ENCODE data around the gene ANXA1.

ANXA1 gene

DNA sequence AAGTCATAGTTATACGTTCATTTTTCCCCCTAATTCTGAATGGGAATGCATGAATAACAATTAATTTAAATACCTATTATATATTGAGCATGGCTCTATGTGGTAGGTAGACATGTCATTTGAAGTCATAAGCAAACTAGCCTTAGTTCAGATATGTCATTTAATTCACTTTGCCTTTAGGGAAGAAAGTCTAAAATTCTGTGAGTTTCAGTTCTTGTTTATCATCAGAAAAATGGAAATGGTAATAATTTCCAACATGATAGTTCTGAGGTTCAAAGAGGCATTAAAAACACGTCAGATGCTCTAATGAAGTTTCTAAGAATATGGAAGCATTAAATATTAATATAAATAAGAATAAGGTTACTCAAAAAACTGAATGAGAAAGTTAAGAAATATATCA is 13.1 kb upstream of the ANXA1 start:
- DNase-seq (ENCODE audit: low read depth): no peak

DNA sequence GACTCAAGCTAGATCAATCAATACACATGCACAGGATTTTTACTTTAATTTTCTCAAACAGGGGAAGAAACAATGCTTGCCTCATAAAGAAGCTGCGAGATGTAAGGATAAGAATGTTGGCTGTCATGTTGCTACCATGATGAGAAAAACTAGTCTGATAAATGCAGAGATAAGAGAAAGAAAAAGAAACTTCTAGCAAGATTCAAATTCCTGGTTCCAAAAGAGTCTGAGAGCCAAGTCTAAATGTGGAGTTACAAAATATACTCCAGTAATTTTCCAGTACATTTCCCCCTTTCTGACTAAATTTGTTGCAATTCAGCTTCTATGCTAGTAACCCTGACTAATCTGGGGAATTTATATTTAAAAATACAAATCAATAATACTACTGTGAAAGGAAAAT is 10.4 kb upstream of the ANXA1 start:
- no peak for DNase-seq (ENCODE audit: low read depth)

DNA sequence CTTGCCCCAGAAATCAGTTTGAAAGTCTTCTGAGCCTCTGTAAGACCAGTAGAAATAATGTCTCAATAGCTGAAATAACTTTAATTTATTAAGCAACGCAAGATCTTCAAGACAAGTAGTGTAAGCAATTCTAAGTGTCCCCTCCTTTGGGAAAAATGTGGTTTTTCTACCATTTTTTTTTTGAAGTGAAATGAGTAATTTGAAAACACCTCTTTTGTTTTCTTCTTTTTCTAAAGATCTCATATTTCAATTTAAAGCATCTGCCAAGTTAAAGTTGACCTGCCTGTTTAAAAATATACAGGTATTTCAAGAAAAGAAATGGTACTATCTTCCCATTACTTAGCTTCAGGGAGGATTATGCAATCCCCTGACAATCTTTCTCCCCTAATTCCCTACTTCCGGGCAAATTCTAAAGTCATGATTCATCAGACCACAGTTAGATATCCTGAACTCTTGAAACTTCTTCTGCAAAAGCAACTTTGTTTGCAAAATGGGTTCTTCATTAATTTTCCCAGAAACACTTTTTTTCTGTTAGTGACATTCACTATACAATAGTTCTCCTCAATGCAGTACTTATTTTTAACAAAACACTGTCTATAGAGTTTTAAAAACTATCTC is 7.8 kb upstream of the ANXA1 start:
- peak; percentile 71 for DNase-seq (ENCODE audit: low read depth)

DNA sequence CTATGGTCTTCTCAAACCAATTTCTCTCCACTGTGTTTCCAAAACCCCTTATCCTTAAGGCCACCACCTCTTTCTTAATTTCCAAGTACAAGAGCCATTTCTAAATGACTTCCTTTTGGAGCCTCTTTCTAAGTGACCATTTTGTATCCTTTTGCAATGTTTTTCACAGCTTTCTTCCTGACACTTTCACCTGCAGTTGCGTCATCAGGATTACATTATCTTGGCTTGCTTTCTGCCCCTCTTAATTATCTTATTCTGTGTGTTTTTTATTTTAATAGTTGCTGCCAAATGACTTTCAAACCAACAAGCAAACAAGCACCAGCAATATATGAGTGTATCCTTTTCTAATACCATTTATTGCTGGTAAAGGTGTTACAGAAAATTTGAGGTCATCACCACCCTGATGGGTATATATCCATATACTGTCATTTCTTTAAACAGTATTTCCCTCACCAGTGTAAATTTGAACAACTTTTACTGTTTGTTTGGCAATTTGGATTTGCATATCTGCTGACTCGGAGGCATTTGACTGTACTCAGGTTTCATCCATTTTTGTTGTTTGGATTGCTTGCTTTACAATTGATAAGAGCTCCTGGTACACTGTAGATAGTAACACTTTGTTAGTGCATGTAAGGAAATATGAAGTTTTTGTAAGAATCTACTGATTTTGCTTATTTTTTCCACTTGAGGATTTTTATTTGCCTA is 5.4 kb upstream of the ANXA1 start:
- no peak for DNase-seq (ENCODE audit: low read depth)

DNA sequence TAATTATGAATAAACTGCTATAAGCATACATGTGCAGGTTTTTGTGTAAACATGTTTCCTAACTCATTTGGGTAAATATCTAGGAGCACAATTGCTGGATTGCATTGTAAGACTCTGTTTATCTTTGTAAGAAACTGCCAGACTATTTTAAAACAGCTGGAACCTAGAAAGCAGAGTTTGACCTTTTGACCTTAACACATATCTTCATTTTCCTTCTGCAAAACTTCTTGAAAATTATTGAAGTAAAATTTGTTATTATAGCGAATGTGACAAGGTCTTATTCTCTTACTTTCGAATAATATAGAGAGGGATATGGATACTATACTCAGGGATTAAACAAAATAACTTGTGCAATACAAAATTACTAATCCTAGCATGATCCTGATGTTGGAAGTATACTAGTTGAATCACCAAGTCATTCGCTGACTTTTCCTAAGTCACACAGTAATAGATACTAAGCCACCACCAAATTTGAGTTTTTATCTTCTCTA is 3.2 kb upstream of the ANXA1 start:
- DNase-seq (ENCODE audit: low read depth): peak; percentile 70

DNA sequence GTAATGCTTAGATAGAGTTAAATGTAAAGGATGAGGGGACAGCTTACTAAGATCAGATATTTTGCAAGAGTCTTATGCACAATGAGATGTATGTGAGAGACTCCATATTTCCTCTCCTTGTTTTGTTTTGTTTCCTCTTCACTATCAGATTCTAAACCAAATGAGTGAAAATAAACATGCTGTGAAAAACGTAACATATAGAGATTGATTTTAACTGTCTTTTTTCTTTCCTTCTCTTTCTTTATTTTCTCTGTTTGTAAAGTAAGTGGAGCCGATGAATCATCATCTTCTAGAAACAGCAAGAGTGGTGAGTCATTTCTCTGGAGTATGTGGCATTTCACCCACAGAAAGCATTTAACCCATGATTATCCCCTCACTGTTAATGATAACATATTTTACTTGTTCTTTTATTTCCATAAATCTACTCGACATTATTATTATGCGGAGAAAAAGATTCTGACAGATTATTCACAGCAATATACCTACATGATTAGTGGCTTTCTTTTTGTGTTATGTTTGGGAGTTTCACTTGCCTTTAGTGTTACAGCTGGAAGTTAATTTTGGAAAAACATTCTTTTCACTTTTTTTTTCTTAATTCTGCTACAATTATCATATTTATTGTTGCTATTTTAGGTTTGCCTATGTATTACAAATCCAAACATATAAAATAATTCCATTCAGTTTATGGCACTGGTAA is 2.1 kb upstream of the ANXA1 start:
- DNase-seq (ENCODE audit: low read depth): peak; percentile 89

DNA sequence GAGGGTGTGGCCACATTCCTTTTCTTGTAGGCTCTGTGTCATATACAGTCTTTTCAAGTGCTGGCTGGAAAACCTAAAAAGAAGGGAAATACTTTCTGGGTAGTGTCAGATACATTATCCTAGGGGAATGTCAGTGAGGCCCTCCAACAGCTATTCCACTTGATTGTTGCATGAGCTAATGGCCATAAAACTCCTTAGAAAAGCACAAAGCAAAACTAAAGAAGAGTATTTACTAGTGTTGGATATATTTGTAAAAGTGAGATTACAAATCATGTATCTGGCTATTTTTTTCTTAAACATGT is 829 bp downstream of the ANXA1 start:
- DNase-seq (ENCODE audit: low read depth): peak; percentile 38

DNA sequence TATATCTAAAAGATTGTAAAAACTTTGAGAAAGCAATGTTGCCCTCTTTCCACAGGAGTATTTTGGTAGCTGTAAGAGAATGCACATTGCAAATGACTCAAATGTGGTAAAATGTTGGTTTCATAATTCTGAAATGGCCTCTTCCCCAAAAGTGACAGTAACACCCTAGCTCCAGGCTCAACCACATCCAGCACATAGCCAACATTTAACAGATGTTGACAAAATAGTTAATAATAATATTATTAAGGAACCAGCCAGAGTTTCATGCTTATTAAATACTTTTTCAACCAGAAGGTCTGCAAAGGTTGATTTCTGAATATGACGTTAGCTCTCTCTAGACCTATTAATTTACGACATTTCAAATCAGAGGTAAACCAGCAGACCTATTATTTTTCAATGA is 1.3 kb downstream of the ANXA1 start:
- no peak for DNase-seq (ENCODE audit: low read depth)

DNA sequence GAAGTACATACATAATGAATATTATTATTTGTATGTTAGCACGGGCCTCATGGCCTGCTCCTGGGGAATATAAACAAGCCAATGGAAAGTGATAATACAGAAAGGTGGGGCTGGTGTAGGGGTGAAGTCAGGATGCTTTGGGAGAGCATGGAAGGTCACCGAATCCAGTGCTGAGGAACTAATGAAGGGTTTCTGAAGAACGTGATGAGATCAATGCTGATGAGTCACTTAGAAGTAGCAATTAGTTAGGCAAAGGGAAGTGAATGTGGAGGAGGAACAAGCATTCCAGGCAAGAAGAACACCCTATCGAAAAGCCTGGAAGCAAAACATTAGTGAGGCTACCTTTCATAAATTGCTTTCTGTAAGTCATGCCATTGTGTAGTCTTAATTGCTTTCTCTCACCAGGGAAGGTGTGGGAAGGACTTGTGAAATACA is 2.1 kb downstream of the ANXA1 start:
- DNase-seq (ENCODE audit: low read depth): no peak

DNA sequence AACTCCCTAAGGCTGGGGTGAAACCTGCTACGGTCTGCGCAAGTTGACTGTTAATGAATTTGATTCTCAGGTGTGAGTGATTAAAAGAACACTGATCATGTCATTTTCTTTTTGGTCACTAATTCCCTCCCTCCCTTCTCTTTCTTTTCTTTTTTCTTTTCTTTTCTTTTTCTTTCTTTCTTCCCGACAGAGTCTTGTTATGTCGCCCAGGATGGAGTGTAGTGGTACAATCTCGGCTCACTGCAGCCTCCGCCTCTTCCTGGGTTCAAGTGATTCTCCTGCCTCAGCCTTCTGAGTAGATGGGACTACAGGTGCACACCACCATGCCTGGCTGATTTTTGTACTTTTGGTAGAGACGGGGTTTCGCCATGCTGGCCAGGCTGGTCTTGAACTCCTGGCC is 2.6 kb downstream of the ANXA1 start:
- no peak for DNase-seq (ENCODE audit: low read depth)

DNA sequence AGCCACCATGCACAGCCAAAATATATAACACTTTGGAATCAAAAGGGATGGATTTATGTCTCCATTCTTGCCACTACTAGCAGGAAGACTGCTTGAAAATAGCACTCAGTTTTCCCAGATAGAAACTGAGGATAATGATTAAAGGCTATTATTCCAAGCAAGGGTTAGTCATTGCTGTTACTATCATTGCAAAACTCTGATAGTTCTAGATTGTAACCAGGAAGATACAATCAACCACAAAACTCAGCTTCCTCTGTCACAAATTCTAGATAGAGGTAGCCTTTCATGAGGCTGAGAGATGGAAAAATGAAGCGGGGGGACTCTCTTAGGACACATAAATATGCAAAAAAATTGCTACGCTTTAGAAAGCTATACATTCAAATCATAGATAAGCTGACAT is 3.1 kb downstream of the ANXA1 start:
- DNase-seq (ENCODE audit: low read depth): no peak

DNA sequence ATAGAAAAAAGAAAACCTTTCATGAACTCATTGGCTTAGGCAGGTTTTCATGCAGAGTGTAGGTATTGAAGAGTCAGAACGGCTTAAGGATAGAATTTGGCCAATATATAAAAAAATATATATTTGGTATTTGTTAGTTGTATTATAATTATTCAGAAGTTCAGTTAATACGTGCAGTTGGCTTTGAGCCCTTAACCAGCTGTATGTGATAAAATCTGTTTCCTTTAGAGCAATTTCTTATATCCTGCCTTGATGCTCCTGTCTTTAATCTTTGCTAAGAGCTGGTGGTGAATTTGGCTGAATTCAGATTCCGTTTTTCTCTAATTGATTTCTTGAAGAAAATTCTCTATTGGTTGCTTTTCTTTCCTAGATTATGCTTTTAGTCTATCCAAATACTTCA is 3.7 kb downstream of the ANXA1 start:
- no peak for DNase-seq (ENCODE audit: low read depth)

DNA sequence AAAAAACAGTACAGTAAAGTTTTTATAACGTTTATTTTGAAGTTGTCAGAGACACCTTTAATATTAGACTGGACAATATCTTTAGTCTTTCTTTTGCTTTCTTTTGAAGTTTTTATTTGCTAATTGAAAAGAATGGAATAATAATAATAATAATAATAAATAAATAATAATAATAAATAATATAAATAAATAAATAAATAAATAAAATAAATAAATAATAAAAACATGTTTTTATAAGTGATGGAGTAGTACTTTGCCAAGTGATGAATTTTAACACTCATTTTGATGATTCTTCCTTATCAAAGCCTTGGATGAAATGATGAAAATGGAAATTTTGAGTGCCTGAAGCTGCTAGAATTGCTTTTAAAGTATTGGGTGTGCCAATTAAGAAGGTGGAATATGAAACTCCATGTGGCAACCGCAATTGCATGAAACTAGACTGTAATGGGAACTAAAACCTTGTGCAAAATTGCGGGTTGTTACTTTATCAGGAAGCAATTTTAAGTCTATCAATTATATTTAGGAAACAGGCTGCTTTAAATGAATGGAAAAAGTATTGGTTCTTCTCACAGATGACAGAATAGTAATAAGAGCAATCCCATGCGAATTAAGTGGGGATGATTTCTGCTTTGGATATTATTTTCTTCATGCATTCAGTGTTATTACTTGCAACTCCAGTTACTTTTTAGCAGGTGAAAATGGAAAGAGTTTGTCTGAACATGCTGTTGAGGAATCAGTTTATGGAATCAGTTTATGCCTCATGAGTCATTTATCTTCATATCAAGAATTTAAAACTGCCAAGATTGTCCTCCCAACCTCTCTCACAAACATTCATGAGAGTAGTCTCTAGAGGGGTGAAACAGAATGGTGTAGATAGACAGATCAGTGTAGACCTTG is 4.6 kb downstream of the ANXA1 start:
- DNase-seq (ENCODE audit: low read depth): no peak

DNA sequence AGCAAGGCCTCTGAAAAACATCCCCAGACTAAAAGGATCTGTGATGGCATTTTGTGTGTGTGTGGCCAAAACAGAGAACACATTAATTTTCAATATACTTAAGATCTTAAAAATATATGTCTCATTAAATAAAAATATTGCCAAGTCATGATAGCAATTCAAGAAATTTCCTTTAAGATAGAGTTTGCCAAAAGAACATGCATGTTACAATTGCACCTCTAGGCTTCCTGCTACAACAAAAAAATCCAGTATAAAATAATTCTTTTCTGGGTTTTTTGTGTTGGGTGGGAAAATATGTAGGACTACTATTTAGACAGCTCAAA is 5.2 kb downstream of the ANXA1 start:
- no peak for DNase-seq (ENCODE audit: low read depth)

DNA sequence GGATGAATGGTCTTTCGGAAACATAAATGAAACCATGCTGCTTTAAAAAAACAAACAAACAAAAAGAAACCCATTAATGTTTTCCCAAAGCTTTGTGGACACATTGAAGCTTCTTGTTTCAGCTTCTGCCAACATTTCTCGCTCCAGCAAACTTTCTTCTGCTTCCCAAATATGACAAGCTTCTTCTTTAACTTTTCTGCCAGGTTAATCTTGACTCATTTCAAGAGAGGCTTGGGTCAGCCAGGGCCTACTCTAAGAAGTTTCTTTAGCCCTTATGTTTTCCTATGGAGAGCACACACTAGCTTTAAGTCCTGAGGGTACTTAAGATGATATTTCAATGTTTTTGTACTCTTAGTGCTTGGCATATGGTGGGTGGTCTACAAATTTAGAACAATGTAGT is 6.1 kb downstream of the ANXA1 start:
- no peak for DNase-seq (ENCODE audit: low read depth)

DNA sequence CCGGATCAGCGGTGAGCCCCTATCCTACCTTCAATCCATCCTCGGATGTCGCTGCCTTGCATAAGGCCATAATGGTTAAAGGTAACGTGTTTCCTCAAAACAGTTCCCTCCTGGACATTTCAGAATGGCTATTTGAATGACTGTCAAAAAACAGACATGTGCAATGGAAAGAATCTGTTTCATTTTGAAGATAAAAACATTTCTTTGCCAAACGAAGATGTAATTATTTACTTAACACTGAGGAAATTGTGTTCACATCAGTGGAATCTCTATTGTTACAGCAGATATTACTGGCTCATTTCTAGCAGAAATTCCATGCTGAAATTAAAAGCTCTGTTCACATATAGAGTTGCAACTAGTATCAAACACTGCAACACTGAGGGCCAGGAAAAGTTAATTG is 7.1 kb downstream of the ANXA1 start:
- DNase-seq (ENCODE audit: low read depth): no peak

DNA sequence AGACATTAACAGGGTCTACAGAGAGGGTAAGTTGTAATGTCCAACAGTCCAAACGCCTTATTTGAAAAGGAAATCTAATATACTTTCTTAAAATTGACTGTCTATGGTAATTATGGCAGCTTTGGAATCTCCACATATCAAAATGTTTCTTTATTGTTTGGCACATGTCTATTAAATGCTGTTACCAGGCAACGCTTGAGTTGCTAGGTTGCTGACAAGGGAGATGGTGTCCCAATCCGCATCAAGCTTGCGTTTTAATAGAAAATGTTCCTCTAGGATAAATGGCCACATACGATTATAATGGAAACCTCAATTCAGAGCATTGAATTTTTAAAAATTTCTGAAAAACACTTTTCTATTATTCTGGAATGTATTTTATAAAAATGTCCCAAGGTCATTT is 9.2 kb downstream of the ANXA1 start:
- DNase-seq (ENCODE audit: low read depth): no peak

DNA sequence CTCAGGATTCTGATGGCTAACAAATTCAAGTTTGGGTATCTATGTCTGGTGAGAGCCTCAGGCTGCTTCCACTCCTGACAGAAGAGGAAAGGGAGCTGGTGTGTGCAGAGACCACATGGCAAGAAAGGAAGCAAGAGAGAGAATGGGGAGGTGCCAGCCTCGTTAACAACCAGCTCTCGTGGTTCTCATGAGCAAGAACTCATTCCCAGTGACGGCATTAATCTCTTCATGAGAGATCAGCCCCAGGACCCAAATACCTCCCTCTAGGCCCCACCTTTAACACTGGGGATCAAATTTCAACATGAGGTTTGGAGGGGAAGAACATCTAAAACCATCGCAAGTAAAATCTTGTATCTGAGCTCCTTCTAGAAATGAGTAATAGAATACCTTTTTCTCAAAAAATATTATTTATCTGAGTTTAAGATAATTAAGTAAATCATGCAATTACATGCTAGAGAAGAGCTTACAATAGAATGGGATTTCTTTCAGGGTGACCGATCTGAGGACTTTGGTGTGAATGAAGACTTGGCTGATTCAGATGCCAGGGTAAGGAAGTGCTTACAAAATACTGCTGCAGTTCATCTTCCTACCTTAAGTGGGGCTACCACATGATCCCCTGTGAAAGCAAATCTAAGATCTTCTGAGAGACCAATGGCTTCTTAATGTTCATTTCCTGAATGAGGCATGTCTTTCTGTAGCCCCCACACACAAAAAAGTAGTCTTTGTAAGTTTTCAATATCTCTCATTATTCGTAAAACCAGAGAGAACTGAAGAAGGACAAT is 11.5 kb downstream of the ANXA1 start:
- no peak for DNase-seq (ENCODE audit: low read depth)

DNA sequence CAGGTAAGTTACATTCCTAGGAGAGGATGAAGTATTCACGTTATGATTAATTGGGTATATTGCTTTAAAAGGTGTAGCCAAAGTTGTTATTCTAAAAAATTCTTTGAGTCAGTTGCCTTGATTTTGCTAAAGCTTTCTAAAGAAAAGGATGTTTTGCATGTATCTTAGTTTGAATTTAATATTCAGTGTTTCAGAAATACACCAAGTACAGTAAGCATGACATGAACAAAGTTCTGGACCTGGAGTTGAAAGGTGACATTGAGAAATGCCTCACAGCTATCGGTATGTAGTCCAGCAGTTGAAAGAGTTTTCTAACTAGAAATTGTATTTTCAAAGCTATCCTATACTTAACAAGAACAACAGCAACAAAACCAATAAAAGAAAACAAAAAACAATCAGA is 14.2 kb downstream of the ANXA1 start:
- no peak for DNase-seq (ENCODE audit: low read depth)

DNA sequence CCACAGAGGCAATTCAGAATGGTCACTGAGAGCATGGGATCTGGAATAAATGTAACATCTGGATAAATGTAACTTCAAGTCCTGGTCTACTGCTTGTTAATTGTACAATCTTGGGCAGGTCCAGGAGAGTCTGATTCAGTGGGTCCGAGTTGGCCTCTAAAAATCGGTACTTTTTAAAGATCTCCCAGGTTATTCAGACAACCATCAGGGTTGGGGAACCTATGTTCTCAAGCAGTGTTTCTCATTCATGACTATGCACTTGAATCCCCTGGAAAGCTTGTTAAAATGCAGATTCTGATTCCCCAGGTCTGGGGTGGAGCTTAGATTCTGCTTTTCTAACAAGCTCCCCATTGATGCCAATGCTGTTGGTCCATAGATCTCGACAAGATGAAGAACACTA is 14.8 kb downstream of the ANXA1 start:
- DNase-seq (ENCODE audit: low read depth): no peak

DNA sequence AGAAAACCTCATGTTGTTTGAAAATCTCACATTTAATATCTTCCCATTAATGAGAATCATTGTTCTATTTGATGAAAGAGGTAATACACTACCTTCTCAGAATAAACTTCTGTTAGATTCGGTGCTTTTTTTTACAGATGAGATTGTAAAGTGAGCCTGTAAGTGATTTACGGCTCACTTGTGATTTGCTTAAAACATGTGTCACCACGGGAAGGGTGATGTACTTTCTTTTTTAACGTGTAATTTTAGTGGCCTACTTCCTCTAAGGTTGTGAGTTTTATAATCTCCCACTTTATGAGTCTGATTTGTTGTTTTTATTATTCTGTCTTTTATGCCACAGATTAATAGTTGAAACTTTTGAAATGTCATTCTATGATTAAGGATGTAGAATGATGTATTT is 15.9 kb downstream of the ANXA1 start:
- no peak for DNase-seq (ENCODE audit: low read depth)

Data from stromal cell of bone marrow (primary cell).